HG03064 (cell line): ENCODE data around the gene EYS.
"Not testable (repeated sequence)": the region's sequence is repeated elsewhere in the genome, so short reads cannot be mapped to it uniquely, and the experiment has no call there.

Experiments
- ATAC-seq: cut with Tn5 transposase; IDR thresholded peaks from one replicate; pipeline ENCODE4 v1.9.1; 2021; ENCODE audit warnings: low read depth; ENCODE audit not compliant: unreplicated experiment

Gene EYS

DNA sequence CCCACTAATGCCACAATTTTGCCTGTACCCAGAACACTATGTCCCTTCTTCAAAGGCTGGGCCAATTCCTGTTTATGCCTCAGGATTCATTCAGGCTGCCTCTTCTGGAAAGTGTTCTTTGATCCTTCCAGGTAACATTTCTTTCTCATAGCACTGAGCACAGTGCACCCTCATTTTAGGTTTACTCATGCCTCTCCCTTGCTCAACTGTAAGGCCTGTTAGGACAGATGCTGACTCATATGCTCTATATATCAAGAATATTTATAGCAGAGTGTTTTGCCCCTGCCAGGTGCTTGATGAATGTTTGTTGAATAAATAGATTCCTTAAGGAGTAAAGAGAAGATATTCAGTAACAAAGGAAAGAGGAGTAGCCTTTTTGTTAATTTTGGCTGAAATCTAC lies 1807.5 kb downstream of the EYS start:
- no peak for ATAC-seq

DNA sequence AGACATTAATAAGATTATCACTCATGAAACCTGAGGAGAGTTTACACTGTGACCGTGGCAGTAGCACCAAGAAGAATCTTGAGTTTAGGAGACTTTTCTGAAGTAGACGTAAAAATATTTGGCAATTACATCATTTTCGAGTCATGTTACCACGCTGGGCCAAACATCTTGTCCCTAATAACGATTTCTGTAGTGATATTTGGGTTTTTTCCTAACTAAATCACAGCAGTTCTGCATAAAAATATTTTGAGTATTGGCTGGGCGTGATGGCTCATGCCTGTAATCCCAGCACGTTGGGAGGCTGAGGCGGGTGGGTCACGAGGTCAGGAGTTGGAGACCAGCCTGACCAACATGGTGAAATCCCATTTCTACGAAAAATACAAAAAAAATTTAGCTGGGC lies 1809.1 kb downstream of the EYS start:
- ATAC-seq = no peak

DNA sequence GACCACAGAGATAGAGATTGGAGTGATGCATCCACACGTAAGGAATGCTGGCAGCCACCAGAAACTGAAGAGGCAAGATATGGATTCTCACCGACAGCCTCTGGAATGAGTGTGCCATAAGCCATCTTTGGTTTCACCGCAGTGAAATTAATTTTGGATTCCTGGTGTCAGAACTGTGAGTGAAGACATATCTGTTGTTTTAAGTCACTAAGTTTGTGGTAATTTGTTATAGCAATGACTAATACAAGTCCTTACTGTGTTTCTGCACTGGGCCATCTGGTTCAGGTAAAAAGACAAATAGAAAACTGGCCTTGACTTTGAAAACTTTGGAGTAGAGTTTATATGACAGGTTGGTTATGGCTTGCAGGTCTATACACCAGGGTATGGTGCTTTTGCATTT lies 1809.6 kb downstream of the EYS start:
- ATAC-seq = no peak

DNA sequence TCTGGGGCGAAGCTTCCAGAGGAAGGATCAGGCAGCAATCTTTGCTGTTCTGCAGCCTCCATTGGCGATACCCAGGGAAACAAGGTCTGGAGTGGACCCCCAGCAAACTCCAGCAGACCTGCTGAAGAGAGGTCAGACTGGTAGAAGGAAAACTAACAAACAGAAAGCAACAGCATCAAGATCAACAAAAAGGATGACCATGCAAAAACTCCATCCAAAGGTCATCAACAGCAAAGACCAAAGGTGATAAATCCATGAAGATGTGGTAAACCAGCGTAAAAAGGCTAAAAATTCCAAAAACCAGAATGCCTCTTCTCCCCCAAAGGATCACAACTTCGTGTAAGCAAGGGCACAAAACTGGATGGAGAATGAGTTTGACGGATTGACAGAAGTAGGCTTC lies 1818.6 kb downstream of the EYS start:
- no peak for ATAC-seq

DNA sequence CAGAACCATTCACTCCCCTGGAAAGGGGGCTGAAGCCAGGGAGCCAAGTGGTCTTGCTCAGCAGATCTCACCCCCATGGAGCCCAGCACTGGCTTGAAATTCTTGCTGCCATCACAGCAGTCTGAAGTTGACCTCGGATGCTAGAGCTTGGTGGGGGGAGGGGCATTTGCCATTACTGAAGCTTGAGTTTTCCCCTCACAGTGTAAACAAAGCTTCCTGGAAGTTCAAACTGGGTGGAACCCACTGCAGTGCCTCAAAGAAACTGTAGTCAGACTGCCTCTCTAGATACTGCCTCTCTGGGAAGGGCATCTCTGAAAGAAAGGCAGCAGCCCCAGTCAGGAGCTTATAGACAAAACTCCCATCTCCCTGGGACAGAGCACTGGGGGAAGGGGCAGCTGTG lies 1819.2 kb downstream of the EYS start:
- ATAC-seq = not testable (repeated sequence)

DNA sequence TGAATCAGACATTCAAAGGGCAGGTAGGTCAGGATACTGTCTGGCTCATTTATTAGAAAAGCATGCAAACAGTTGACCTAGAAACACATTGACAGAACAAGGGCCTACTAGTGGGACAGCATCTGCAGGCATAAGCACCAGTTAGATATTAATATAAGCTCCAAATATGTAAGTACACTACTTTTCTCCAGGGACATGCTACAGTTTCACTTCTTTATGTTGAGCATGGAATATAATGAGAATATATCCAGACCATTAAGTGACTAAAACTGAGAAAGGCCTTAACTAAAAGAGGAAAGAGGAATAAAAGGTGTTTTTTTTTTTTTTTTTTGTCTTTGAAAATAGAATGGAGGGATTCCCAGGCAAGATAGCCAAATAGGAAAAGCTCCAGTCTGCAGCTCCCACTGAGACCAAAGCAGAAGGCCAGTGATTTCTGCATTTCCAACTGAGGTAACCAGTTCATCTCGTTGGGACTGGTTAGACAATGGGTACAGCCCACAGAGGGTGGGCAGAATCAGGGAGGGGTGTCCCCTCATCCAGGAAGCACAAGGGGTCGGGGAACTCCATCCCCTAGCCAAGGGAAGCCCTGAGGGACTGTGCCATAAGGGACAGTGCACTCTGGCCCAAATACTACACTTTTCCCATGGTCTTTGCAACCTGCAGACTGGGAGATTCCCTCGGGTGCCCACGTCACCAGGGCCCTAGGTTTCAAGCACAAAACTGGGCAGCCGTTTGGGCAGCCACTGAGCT lies 1819.8 kb downstream of the EYS start:
- ATAC-seq = no peak

DNA sequence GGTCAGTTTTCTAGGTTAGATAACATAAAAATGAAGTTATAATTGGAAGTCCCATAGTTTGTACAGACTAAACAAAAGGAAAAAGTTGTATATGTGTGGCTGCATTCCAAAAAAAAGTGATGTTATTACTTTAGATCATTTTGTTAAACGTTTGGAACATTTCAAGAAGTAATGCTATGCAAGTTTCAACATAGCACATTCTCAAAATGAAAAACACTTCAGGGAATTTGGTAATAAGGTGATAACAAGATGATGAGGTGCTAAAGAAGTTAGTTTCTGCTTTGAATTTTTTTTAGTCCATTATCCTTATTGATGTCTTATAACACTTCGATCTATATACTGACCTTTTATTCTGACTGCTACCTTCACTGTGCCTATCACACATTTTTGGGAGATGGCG lies 1820.7 kb downstream of the EYS start:
- ATAC-seq = no peak

DNA sequence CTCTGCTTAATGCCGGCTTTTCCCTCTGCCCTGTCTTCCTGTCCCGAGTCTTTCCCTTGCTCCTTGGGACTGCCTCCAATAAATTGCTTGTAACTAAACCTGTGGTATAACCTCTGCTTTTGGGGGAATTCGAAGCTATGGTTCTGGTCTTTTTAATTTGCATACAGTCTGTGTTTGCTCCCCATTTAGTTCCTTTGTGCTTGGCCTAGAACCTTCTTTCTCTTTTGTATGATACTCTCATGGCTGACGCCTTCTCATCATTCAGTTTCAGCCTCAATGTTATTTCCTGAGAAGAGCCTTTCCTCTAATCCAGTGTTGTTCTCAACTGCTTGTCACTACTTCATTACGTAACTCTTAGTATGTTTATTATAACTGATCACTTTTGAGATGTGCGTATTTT lies 1823.4 kb downstream of the EYS start:
- no peak for ATAC-seq

DNA sequence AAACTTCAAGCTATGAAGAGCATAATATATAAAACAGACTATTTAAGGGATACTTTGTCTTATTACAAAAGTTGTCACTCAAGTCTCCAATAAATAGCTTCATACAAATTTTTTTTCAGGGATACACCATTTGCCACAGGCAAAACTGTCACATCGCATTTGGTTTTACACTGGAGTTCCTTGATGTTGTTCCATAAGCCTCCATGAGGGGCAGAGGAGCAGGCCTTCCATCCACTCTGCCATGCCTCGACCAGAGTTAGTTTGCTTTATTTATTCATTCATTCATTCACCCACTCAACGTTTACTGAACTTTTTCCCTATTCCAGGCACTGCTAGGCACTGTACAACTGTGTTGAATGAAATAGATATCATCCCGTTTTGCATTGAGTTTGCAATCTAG lies 1824.8 kb downstream of the EYS start:
- no peak for ATAC-seq

DNA sequence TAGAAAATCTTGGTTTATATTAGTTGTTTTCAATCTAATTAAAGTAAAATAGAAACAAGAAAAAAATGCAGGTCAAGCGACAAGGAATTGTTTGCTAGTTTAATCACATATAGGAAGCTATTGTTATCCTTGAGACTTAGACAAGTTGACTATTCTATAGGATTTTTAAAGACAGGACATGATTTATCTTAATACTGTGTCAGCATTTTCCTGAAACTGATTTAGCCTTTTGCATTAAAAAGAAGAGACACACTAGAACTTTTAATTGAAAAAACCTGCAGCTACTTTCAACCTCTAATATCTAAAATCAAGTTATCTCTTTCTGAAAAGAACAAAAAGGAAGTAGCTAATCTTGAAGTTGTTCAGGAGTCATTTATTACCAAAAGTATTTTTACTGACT lies 1825.2 kb downstream of the EYS start:
- no peak for ATAC-seq

DNA sequence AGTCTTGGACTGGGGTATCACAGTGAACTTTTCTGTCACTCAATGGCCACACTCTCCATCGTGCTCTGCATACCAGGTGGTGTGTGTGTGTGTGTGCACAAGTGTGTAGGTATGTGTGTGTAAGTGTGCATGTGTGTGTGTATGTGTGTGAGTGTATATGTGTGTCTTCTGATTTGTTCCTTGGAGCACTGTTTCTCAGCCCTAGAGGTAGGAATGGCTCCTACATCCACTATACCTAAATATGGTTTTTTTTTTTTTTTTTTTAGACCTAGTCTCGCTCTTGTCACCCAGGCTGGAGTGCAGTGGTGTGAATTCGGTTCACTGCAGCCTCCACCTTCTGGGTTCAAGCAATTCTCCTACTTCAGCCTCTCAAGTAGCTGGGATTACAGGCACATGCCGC lies 1834.8 kb downstream of the EYS start:
- ATAC-seq = no peak

DNA sequence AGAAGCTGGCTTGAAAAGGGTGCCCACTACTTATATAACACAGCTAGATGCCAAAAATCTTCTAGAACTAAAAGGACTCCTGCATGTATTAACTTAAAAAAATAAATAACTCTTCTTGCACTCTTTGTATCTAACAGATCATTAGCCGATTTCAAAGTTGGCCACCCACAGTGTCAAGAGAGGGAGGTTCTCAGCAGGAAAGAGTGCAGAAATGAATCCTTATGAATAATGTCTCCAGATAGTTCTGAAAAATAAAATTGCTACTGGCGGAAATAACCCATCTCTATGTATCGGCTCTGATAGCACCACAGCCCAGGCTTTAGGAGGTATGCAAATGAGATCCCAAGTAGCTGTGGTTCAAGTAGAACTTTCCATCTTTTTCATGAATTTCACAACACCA lies 1838.7 kb downstream of the EYS start:
- no peak for ATAC-seq

DNA sequence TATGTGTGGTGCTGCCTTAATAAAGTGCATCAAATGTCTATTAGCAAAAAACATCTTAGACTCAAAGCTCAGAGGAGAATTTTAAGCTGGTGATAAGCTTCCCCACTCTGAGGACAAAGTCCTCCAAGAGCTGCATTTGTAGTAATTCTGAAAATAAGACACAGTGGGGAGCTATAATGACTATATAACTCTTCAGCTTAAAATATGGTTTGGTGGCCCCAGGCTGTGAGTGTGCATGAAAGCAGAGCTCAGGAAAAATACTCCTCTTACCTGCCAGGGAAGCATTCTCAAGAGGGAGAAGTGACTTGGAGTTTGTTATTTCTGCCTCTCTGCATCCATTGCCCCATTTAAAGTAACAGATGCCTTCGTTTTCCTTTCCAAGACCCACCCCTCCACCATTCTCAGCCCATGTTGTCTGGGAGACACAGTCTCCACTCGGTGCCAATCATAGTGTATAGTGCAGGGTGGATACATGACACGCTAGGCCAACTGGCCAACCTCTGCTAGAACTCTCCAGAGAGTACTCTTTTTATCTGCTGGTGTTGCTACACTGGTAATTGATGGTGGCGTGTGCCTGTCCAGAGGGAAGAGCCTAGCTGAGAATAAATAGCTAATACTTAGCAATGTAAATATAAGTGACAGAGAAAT lies 1842.2 kb downstream of the EYS start:
- ATAC-seq = no peak

DNA sequence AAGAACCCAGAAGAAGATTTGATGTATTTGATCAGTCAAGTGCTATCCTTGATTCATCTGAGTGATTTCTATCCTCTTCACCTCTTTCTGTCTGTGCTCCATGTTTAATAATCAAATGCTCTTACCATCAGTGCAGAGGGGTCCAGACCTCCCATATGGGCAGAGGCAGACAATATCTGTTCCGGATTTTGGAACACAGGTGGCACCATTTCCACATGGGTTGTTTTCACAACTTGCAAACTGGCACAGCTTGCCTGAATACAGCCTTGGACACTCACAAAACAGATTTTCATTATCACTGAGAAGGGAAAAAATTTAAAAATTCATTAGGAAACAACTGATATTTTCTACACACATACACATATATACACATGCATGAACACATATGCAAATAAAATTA lies 1843.0 kb downstream of the EYS start:
- no peak for ATAC-seq

DNA sequence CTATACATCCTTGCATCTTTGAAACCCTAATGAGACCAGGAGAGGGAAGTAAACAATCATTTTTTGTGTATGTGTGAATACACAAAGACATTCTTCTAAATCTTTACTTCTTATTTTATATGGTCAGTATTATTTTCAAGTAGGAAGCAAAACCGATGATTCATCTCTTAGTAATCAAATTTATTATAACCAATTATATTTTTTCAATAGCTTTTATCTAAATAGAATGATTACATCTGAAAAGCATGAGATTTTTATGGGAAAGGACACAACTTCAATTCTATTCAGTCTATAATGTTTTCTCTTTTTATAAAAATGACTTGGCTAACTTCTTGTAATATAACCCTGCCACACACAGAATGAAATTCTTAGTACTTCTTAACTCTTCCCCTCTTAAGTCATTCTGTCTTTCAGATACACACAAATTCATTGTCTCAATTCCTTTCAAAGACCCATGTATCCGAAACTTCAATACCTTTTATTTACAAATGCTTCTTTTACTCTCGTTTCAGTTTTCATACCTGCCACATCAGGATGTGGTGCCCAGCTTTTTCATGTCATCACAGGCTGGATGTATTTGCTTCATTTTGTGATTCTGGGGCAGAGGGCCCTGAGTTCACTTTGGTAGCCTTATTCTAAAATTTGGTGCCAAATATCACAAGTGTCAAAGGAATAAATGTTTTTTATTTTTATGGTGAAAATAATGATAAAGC lies 1844.4 kb downstream of the EYS start:
- ATAC-seq = no peak

DNA sequence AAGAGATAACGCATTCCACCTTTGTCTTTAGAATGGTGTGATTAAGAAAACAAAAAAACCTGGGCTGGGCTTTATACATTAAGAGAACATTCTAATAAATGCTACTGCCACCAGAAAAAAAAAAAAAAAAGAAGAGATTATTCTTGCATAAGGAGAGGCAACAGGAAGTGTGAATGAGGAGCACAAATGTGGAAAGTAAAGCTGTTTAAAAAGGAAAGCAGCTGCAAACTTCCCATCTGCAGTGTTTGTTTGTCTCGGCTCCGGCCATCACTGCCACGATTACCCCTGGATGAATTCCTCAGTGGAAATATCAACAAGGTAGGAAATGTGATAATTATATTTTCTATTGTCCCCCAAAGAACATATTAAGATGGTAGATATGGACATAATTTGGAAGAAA lies 1847.5 kb downstream of the EYS start:
- no peak for ATAC-seq

DNA sequence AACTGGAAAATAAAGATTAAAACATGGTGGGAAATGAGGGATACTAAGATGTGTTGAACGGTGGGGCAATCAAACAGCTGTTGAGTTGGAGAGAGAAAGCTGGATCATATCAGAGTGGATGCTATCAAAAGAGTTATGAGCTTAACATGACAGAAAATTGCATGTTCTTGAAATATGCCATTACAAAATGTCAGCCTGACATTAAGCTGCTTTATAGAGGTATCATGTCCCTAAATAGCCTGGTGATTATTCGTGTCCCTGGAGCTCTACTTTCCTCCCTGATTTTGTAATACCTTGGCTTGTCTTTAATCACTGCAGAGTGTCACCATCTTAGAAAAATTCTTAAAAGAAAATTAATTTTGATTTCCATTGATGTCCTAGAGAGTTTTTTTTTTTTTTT lies 1848.3 kb downstream of the EYS start:
- no peak for ATAC-seq

DNA sequence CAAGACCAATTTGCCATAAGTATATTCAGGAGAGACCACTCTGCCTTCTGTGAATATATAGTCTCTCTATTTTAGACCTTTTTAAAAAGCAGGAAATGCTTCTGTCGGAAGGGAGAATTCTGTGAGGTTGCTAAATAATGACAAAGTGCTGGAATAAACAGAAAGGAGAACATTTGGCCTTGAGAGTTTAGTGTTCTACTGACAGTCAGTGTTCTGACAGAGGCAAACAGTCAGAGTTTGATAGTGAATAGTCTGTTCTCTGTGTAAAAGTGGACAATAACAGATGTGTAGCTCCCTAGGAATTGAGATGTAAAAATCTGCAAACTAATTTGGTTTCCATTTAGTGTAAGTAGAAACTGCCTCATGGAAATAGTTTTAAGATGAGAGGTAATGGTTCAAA lies 1850.8 kb downstream of the EYS start:
- ATAC-seq = no peak

DNA sequence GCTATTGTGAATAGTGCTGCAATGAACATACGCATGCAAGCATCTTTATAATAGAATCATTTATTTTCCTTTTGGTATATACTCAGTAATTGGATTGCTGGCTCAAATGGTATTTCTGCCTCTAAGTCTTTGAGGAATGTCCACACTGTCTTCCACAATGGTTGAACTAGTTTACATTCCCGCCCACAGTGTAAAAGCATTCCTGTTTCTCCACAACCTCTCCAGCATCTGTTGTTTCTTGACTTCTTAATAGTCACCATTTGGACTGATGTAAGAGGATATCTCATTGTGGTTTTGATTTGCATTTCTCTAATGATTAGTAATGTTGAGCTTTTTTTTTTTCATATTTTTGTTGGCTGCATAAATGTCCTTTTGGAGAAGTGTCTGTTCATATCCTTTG lies 1862.7 kb downstream of the EYS start:
- ATAC-seq = no peak

DNA sequence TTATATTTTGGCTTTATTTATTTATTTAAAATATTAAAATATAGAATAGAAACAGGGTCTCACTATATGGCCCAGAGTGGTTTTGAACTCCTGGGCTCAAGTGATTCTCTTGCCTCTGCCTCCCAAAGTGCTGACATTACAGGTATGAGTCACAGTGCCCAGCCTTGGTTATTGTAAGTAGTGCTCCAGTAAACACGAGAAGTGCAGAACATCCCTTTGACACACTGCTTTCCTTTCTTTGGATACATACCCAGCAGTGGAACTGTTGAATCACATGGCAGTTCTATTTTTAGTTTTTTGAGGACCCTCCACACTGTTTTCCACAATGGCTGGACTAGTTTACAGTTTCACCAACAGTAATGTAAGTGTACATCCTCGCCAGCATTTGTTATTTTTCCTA lies 1867.5 kb downstream of the EYS start:
- ATAC-seq = no peak

DNA sequence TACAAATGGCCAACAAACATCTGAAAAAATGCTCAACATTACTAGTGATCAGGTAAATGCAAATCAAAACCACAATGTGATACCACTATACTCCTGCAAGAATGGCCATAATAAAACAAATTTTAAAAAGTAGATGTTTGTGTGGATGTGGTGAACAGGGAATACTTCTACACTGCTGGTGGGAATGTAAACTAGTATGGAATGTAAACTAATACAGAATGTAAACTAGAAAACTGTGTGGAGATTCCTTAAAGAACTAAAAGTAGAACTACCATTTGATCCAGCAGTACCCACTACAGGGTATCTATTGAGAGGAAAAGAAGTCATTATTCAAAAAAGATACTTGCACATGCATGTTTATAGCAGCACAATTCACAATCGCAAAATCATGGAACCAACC lies 1878.3 kb downstream of the EYS start:
- ATAC-seq = not testable (repeated sequence)

DNA sequence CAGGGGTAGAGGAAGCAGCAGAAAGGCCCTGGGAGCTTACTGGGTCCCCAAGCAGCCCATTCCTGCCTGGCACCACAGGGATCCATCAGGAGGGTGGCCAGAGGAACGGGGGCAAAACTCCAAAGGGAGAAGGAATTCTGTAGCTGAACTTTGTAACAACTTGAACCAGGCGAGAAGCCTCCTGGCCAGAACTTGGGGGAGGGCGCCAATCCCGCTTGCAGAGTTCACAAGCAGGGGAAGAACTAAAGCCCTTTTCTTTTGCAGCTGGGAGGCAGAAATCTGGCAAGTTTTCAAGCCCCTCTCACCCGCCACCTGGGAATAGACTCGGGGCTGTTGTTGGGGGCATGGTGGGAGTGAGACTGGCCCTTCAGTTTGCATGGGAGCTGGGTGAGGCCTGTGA lies 1882.3 kb downstream of the EYS start:
- no peak for ATAC-seq
